ENCODE measurements around the gene CALHM2. TPM values are rescaled to one million over a fixed set of nuclear protein-coding genes. Genes with fewer than 3 reads are reported as not detected.

CALHM2 gene
- total RNA-seq, 1 donor from 2014 or later: 0.44 TPM

DNA sequence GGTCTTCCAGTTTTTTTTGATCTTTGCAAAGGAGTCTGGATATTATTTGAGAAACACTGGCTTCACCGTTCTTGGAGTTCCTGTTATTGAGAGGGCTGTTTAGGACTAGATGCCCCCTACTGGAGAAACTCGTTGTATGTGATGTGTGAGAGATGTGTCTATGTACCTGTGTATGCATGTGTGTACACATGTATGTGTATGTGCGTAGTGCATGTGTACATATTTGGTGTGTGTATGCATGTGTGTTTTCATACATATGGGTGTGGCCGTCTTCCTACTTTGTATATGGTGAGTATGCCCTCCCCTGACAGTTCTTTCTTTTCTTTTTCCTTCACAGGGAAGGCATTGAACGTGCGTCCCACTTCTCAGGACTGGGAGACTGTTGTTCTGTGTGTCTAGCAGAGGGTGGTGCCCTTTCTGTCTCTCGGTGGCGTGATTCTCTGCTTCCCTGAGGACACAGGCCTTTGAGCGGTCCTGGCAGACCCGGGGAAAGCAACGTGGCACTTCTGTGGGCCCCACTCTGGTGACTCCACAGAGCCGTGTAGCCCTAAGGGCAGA lies 29.9 kb upstream of the CALHM2 start:
- Mint-ChIP-seq H3K4me1 (ENCODE audit: low read depth, unreplicated experiment) (peaks cover 3% of the 10 kb centered on the region), H3K27ac (ENCODE audit: unreplicated experiment) (no peak overlapping the region), H3K9me3 (ENCODE audit: unreplicated experiment) (peaks cover 1% of the 10 kb centered on the region), H3K27me3 (ENCODE audit: unreplicated experiment) (no peaks in the 10 kb centered on the region), H3K36me3 (ENCODE audit: unreplicated experiment) (no peaks in the 10 kb centered on the region), H3K4me3 (ENCODE audit: unreplicated experiment) (no peak overlapping the region)
- TF ChIP-seq, protein P1, sequence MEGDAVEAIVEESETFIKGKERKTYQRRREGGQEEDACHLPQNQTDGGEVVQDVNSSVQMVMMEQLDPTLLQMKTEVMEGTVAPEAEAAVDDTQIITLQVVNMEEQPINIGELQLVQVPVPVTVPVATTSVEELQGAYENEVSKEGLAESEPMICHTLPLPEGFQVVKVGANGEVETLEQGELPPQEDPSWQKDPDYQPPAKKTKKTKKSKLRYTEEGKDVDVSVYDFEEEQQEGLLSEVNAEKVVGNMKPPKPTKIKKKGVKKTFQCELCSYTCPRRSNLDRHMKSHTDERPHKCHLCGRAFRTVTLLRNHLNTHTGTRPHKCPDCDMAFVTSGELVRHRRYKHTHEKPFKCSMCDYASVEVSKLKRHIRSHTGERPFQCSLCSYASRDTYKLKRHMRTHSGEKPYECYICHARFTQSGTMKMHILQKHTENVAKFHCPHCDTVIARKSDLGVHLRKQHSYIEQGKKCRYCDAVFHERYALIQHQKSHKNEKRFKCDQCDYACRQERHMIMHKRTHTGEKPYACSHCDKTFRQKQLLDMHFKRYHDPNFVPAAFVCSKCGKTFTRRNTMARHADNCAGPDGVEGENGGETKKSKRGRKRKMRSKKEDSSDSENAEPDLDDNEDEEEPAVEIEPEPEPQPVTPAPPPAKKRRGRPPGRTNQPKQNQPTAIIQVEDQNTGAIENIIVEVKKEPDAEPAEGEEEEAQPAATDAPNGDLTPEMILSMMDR (IDR thresholded peaks at IDR 0.05; ENCODE audit: partially characterized antibody, unreplicated experiment): peak; percentile 73
- DNase-seq: no peak

DNA sequence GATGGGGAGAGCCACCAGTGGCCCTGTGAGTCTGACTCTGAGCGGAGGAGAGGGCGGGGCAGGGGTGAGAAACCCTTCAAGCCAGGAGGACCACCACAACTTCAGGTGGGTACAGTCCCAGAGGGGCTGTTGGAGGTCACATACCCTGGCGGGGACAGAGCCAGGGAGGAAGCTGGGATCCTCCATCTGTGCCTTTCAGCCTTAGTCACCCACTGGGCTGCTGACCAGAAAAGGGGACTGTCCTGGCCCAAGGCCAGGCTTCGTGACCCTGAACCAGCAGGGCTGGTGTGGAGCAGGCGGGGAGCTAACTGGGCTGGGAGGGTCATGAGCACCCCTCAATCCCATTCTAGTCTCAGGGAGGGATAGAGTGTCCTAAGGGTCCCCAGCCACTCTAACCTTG lies 28.4 kb upstream of the CALHM2 start:
- peaks cover 1% of the 10 kb centered on the region for H3K9me3 Mint-ChIP-seq (ENCODE audit: unreplicated experiment)
- H3K4me3 Mint-ChIP-seq (ENCODE audit: unreplicated experiment): no peak overlapping the region
- H3K36me3 Mint-ChIP-seq (ENCODE audit: unreplicated experiment): no peaks in the 10 kb centered on the region
- TF ChIP-seq, protein P1 (IDR thresholded peaks at IDR 0.05; ENCODE audit: partially characterized antibody, unreplicated experiment): no peak
- peaks cover 3% of the 10 kb centered on the region for H3K27me3 Mint-ChIP-seq (ENCODE audit: unreplicated experiment)
- peaks cover 4% of the 10 kb centered on the region for H3K4me1 Mint-ChIP-seq (ENCODE audit: low read depth, unreplicated experiment)
- no peak overlapping the region for H3K27ac Mint-ChIP-seq (ENCODE audit: unreplicated experiment)
- DNase-seq: no peak

DNA sequence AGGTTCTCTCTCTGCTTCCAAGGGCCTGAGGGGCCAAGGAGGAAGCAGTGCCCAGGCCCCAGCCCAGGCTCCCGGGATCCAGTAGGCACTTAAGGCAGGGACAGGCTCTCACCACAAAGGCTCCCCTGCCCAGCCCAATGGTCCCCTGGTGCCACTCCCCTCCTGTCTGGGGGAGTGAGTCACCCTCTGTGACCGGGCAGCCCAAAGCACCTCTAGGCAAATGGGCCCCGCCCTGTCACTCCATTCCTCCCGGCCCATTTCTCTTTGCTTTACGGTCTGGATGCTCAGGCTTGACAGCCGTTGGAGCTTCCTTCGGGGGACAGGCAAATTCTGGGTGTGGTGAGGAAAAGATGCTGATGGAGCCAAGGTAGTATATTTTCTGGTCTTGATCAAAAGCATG lies 27.0 kb upstream of the CALHM2 start, which contains the start of gene CALHM3:
Gene CALHM3 (minus strand): TSS at position 106 of the 400 bp plus-strand sequence. CDS start 208 bp downstream, outside the sequence.
- Mint-ChIP-seq H3K27ac (ENCODE audit: unreplicated experiment) (no peak within 1 kb of the TSS), H3K27me3 (ENCODE audit: unreplicated experiment) (peaks cover 3% of the 10 kb centered on the region), H3K36me3 (ENCODE audit: unreplicated experiment) (no peaks in the 10 kb centered on the region), H3K4me3 (ENCODE audit: unreplicated experiment) (no peak within 1 kb of the TSS), H3K4me1 (ENCODE audit: low read depth, unreplicated experiment) (peaks cover 4% of the 10 kb centered on the region), H3K9me3 (ENCODE audit: unreplicated experiment) (peaks cover 1% of the 10 kb centered on the region)
- DNase-seq: no peak
- TF ChIP-seq, protein P1 (IDR thresholded peaks at IDR 0.05; ENCODE audit: partially characterized antibody, unreplicated experiment): no peak

DNA sequence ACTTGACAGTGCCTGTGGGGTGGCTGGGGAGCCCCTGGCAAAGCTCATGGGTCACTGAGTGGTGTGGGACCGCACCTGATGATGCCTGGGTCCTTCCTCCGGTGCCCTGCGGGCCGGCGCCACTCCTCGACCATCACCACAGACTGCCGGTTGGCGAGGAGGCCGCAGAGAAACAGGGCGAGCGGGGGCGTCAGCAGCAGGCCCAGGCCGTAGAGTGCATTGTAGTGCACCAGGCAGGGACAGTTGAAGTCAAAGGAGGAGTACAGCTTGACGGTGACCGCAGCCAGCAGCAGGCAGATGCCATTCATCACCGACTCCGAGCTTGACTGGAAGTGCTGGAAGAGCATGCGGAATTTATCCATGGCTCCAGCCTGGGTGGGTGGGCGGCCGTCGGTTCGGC lies 26.5 kb upstream of the CALHM2 start:
- TF ChIP-seq, protein P1 (IDR thresholded peaks at IDR 0.05; ENCODE audit: partially characterized antibody, unreplicated experiment): no peak
- Mint-ChIP-seq H3K4me3 (ENCODE audit: unreplicated experiment) (no peak overlapping the region), H3K36me3 (ENCODE audit: unreplicated experiment) (no peaks in the 10 kb centered on the region), H3K9me3 (ENCODE audit: unreplicated experiment) (peaks cover 1% of the 10 kb centered on the region), H3K27me3 (ENCODE audit: unreplicated experiment) (peaks cover 3% of the 10 kb centered on the region), H3K27ac (ENCODE audit: unreplicated experiment) (no peak overlapping the region), H3K4me1 (ENCODE audit: low read depth, unreplicated experiment) (peaks cover 4% of the 10 kb centered on the region)
- DNase-seq: no peak

DNA sequence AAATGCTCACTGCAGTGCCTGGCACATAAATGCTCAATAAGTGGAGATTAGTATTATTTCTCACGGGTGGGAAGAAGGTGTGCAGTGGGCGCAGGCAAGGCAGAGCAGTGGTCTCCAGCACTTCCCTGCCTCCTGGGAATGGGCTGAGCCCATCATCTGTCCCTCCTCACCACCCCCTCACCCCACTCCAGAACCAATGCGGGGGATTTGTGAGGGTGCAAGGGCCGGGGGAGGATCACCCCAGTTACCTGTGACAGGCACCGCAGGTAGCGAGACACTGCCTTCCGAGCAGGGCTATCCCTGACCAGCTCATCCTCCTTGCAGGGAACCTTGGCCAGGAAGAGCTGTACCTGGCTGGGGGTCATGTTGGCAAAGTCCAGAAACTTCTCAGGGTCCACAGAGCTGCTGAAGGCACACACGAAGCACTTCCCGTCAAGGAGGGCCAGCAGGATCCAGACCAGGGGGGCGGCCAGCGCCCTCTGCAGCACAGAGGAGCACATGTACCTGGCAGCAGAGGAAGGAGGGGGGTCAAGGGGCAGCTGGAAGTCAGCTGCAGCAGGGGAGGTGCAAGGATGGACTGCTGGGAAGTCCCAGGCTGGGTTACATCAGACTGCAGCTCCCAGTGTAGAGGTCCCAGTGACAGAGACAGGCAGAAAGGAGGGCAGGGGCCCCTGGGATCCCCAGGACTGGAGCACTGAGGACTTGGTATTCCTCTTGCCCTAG lies 24.0 kb upstream of the CALHM2 start:
- H3K4me3 Mint-ChIP-seq (ENCODE audit: unreplicated experiment): no peak overlapping the region
- peaks cover 3% of the 10 kb centered on the region for H3K27me3 Mint-ChIP-seq (ENCODE audit: unreplicated experiment)
- TF ChIP-seq, protein P1 (IDR thresholded peaks at IDR 0.05; ENCODE audit: partially characterized antibody, unreplicated experiment): no peak
- peaks cover 1% of the 10 kb centered on the region for H3K9me3 Mint-ChIP-seq (ENCODE audit: unreplicated experiment)
- H3K36me3 Mint-ChIP-seq (ENCODE audit: unreplicated experiment): no peaks in the 10 kb centered on the region
- H3K27ac Mint-ChIP-seq (ENCODE audit: unreplicated experiment): no peak overlapping the region
- H3K4me1 Mint-ChIP-seq (ENCODE audit: low read depth, unreplicated experiment): peaks cover 2% of the 10 kb centered on the region
- DNase-seq: no peak

All from glutamatergic neuron (in vitro differentiated cells).